ENCODE measurements around the gene PPFIA1. TPM values are rescaled to one million over a fixed set of nuclear protein-coding genes. Genes with fewer than 3 reads are reported as not detected.

The PPFIA1 gene
- polyA plus RNA-seq, 1 of the 3 experiments (the other 2 are of a cell fraction), result 37.4 TPM

- Histone ChIP-seq H3F3A (replicated peaks; ENCODE audit: insufficient read depth) (no peaks in the 10 kb centered on the region), H2AFZ (ENCODE audit: low read depth) (no peak overlapping the region), H3K9ac (no peak overlapping the region), H4K20me1 (ENCODE audit: insufficient read depth) (no peaks in the 10 kb centered on the region), H3K4me3 (ENCODE audit: low read depth in 2 of 2, low read length in 1 of 2) (no peak overlapping the region), H3K9me2 (no peaks in the 10 kb centered on the region), H3K4me1 (ENCODE audit: control insufficient read depth in 1 of 2, insufficient read depth in 2 of 2, low read depth in 1 of 2, low read length in 1 of 2) (no peaks in the 10 kb centered on the region; a peak in 1 of 4 replicates), H3K4me2 (no peak overlapping the region), H3K9me3 (no peaks in the 10 kb centered on the region), H3K79me2 (ENCODE audit: insufficient read depth) (no peaks in the 10 kb centered on the region), H3K36me3 (replicated peaks in 1 of 2; ENCODE audit: control insufficient read depth in 1 of 2, insufficient read depth in 2 of 2, low read length in 1 of 2) (no peaks in the 10 kb centered on the region), H3K27ac (ENCODE audit: low read depth in 2 of 2, low read length in 1 of 2) (no peak overlapping the region), H3K27me3 (ENCODE audit: insufficient read depth) (no peaks in the 10 kb centered on the region)
- CTCF ChIA-PET, result no interaction called here
- TF ChIP-seq GATA2 (CRISPR knock-in tag; IDR thresholded peaks at IDR 0.05), result no peak
- TF ChIP-seq MEF2A (IDR thresholded peaks at IDR 0.05; ENCODE audit: borderline replicate concordance, low read depth), result no peak
- TF ChIP-seq JUND (IDR thresholded peaks at IDR 0.05), result no peak
- TF ChIP-seq RFX5 (IDR thresholded peaks at IDR 0.05; ENCODE audit: low read length), result no peak
- no peak for TF ChIP-seq RAD21 (IDR thresholded peaks at IDR 0.05; ENCODE audit: low read length)
- no peak for TF ChIP-seq MAX (IDR thresholded peaks at IDR 0.05; ENCODE audit: low read depth)
- no peak for TF ChIP-seq PBX3 (IDR thresholded peaks at IDR 0.05)
- TF ChIP-seq CHD2 (IDR thresholded peaks at IDR 0.05; ENCODE audit: low read length, partially characterized antibody), result no peak
- no peak for TF ChIP-seq SMC3 (IDR thresholded peaks at IDR 0.05; ENCODE audit: low read depth, low read length)
- TF ChIP-seq RXRA (IDR thresholded peaks at IDR 0.05; ENCODE audit: borderline replicate concordance, low read depth), result no peak
- TF ChIP-seq FOSL2 (IDR thresholded peaks at IDR 0.05; ENCODE audit: borderline replicate concordance, low read depth), result no peak
- TF ChIP-seq REST (IDR thresholded peaks at IDR 0.05; ENCODE audit: low read depth, low read length), result no peak
- DNase-seq, result no peak
- POLR2A ChIA-PET, result no interaction called here
- 65% methylated on average over 13 of the region's 21 CpGs for WGBS (ENCODE audit: low lambda C conversion rate)
Observed at GRCh38 chr11:70251659-70252321, 18.7 kb upstream of the PPFIA1 start.

- Histone ChIP-seq H3K27me3 (ENCODE audit: insufficient read depth) (no peaks in the 10 kb centered on the region), H3K9me2 (no peaks in the 10 kb centered on the region), H3K79me2 (ENCODE audit: insufficient read depth) (no peaks in the 10 kb centered on the region), H3K9ac (no peak overlapping the region), H3K27ac (ENCODE audit: low read depth in 2 of 2, low read length in 1 of 2) (no peak overlapping the region), H3F3A (replicated peaks; ENCODE audit: insufficient read depth) (no peaks in the 10 kb centered on the region), H3K36me3 (replicated peaks in 1 of 2; ENCODE audit: control insufficient read depth in 1 of 2, insufficient read depth in 2 of 2, low read length in 1 of 2) (no peaks in the 10 kb centered on the region), H4K20me1 (ENCODE audit: insufficient read depth) (no peaks in the 10 kb centered on the region), H2AFZ (ENCODE audit: low read depth) (no peak overlapping the region), H3K4me3 (ENCODE audit: low read depth in 2 of 2, low read length in 1 of 2) (no peak overlapping the region), H3K9me3 (no peaks in the 10 kb centered on the region), H3K4me1 (ENCODE audit: control insufficient read depth in 1 of 2, insufficient read depth in 2 of 2, low read depth in 1 of 2, low read length in 1 of 2) (no peaks in the 10 kb centered on the region; a peak in 1 of 4 replicates), H3K4me2 (no peak overlapping the region)
- POLR2A ChIA-PET, result no interaction called here
- CTCF ChIA-PET, result no interaction called here
- DNase-seq, result no peak
- 83% methylated on average over 12 of the region's 12 CpGs for WGBS (ENCODE audit: low lambda C conversion rate)
- no peak for TF ChIP-seq RCOR1 (IDR thresholded peaks at IDR 0.05; ENCODE audit: low read length)
- no peak for TF ChIP-seq CHD2 (IDR thresholded peaks at IDR 0.05; ENCODE audit: low read length, partially characterized antibody)
- TF ChIP-seq REST (IDR thresholded peaks at IDR 0.05; ENCODE audit: low read depth, low read length), result no peak
- no peak for TF ChIP-seq RFX5 (IDR thresholded peaks at IDR 0.05; ENCODE audit: low read length)
- TF ChIP-seq PBX3 (IDR thresholded peaks at IDR 0.05), result no peak
- no peak for TF ChIP-seq MAX (IDR thresholded peaks at IDR 0.05; ENCODE audit: low read depth)
- no peak for TF ChIP-seq FOXJ3 (CRISPR knock-in tag; IDR thresholded peaks at IDR 0.05)
- no peak for TF ChIP-seq MEF2A (IDR thresholded peaks at IDR 0.05; ENCODE audit: borderline replicate concordance, low read depth)
- no peak for TF ChIP-seq MXI1 (IDR thresholded peaks at IDR 0.05; ENCODE audit: low read depth, low read length)
- TF ChIP-seq EZH2phosphoT487 (IDR thresholded peaks at IDR 0.05; ENCODE audit: borderline replicate concordance, low read depth), result no peak
Observed at GRCh38 chr11:70252844-70253243, 17.6 kb upstream of the PPFIA1 start.
